Effector memory CD8-positive, alpha-beta T cell (primary cell): Measurements from ENCODE around the gene TUBB3.
"Not testable (repeated sequence)": the region's sequence is repeated elsewhere in the genome, so short reads cannot be mapped to it uniquely, and the experiment has no call there.

ENCODE experiments used
- ATAC-seq: fragments of 150-1000 bp; cut with Tn5 transposase; replicated peaks from 2 replicates; pipeline ENCODE4 v1.10.0; 2021; ENCODE audit warnings: mild to moderate bottlenecking, moderate library complexity
- DNase-seq, 3 experiments: peaks; one replicate each; pipeline ENCODE4 v3.0.0; 2021
- H3K27ac Mint-ChIP-seq, 2 donors: one replicate each; pipeline ENCODE4 v1.8.0; 2022; ENCODE audit warnings: mild to moderate bottlenecking in 2 of 2, mixed read lengths in 2 of 2, moderate library complexity in 2 of 2
- H3K27me3 Mint-ChIP-seq, 2 donors: one replicate each; pipeline ENCODE4 v1.8.0; 2022; ENCODE audit warnings: mixed read lengths in 2 of 2
- H3K36me3 Mint-ChIP-seq: one replicate; pipeline ENCODE4 v1.8.0; 2022; ENCODE audit warnings: mild to moderate bottlenecking, moderate library complexity, mixed read lengths; ENCODE audit not compliant: insufficient read depth
- H3K4me1 Mint-ChIP-seq, 2 donors: one replicate each; pipeline ENCODE4 v1.8.0; 2022; ENCODE audit warnings: low read depth in 2 of 2, mixed read lengths in 2 of 2
- H3K4me3 Mint-ChIP-seq, 2 donors: one replicate each; pipeline ENCODE4 v1.8.0; 2022; ENCODE audit warnings: mild to moderate bottlenecking in 2 of 2, mixed read lengths in 2 of 2, moderate library complexity in 2 of 2
- H3K9me3 Mint-ChIP-seq, 2 donors: one replicate each; pipeline ENCODE4 v1.8.0; 2022; ENCODE audit warnings: mixed read lengths in 2 of 2

TUBB3 gene

GRCh38 chr16:89964201-89964600 lies 41.1 kb downstream of the TUBB3 start:
- peaks cover 0 to 3% of the 10 kb centered on the region in 2 donors for H3K4me1 Mint-ChIP-seq
- no peak overlapping the region for H3K27ac Mint-ChIP-seq
- peaks cover 5% of the 10 kb centered on the region for H3K36me3 Mint-ChIP-seq
- no peak for ATAC-seq
- no peak overlapping the region for H3K4me3 Mint-ChIP-seq
- H3K27me3 Mint-ChIP-seq = no peaks in the 10 kb centered on the region
- H3K9me3 Mint-ChIP-seq = no peaks in the 10 kb centered on the region
- no peak for DNase-seq

GRCh38 chr16:89965447-89966225 lies 42.5 kb downstream of the TUBB3 start:
- peaks cover 2% of the 10 kb centered on the region for H3K36me3 Mint-ChIP-seq
- ATAC-seq = no peak
- DNase-seq = no peak
- no peaks in the 10 kb centered on the region for H3K4me1 Mint-ChIP-seq
- no peaks in the 10 kb centered on the region for H3K27me3 Mint-ChIP-seq
- H3K9me3 Mint-ChIP-seq = no peaks in the 10 kb centered on the region
- H3K4me3 Mint-ChIP-seq = no peak overlapping the region
- no peak overlapping the region for H3K27ac Mint-ChIP-seq

- H3K36me3 Mint-ChIP-seq = peaks cover 6% of the 10 kb centered on the region
- H3K27me3 Mint-ChIP-seq = no peaks in the 10 kb centered on the region
- H3K4me1 Mint-ChIP-seq = peaks cover 0 to 3% of the 10 kb centered on the region in 2 donors
- H3K4me3 Mint-ChIP-seq = no peak overlapping the region
- H3K9me3 Mint-ChIP-seq = no peaks in the 10 kb centered on the region
- DNase-seq = no peak
- H3K27ac Mint-ChIP-seq = no peak overlapping the region
- ATAC-seq = no peak
Observed at GRCh38 chr16:89966756-89967155, 43.6 kb downstream of the TUBB3 start.

- peaks cover 13% of the 10 kb centered on the region for H3K36me3 Mint-ChIP-seq
- H3K4me3 Mint-ChIP-seq, H3K27me3 Mint-ChIP-seq, DNase-seq, H3K4me1 Mint-ChIP-seq, ATAC-seq, H3K27ac Mint-ChIP-seq, H3K9me3 Mint-ChIP-seq: not testable (repeated sequence)
Observed at GRCh38 chr16:89967436-89967835, 44.3 kb downstream of the TUBB3 start.

- not testable (repeated sequence) for ATAC-seq, H3K4me1 Mint-ChIP-seq, H3K27ac Mint-ChIP-seq, H3K27me3 Mint-ChIP-seq, H3K4me3 Mint-ChIP-seq, DNase-seq, H3K9me3 Mint-ChIP-seq
- H3K36me3 Mint-ChIP-seq = peaks cover 19% of the 10 kb centered on the region
Observed at GRCh38 chr16:89968074-89968473, 44.9 kb downstream of the TUBB3 start.

GRCh38 chr16:89969741-89970410 lies 46.7 kb downstream of the TUBB3 start:
- Mint-ChIP-seq H3K27ac (no peak overlapping the region), H3K4me3 (no peak overlapping the region), H3K4me1 (peaks cover 12 to 17% of the 10 kb centered on the region in 2 donors), H3K9me3 (no peaks in the 10 kb centered on the region), H3K27me3 (no peaks in the 10 kb centered on the region), H3K36me3 (peaks cover 19% of the 10 kb centered on the region)
- ATAC-seq = no peak
- no peak for DNase-seq

GRCh38 chr16:89971495-89972243 lies 48.5 kb downstream of the TUBB3 start:
- Mint-ChIP-seq H3K4me3 (peak overlapping the region; percentile 99 to 100), H3K27me3 (no peaks in the 10 kb centered on the region), H3K9me3 (no peaks in the 10 kb centered on the region), H3K27ac (peak overlapping the region; percentile 97 to 98), H3K4me1 (peaks cover 13 to 17% of the 10 kb centered on the region in 2 donors), H3K36me3 (peaks cover 17% of the 10 kb centered on the region)
- ATAC-seq (no peak), DNase-seq (peak in 1 of 3 experiments; percentile 8)

GRCh38 chr16:89972244-89973234 lies 49.4 kb downstream of the TUBB3 start:
- Mint-ChIP-seq H3K27me3 (no peaks in the 10 kb centered on the region), H3K4me3 (peak overlapping the region; percentile 99 to 100), H3K9me3 (no peaks in the 10 kb centered on the region), H3K36me3 (peaks cover 17% of the 10 kb centered on the region), H3K27ac (peak overlapping the region; percentile 97 to 98), H3K4me1 (peaks cover 13 to 17% of the 10 kb centered on the region in 2 donors)
- DNase-seq (peak; percentile 84 to 88 (median 86)), ATAC-seq (peak; percentile 88)

GRCh38 chr16:89973235-89973634 lies 50.1 kb downstream of the TUBB3 start:
- H3K4me3 Mint-ChIP-seq = peak overlapping the region; percentile 99 to 100
- DNase-seq (no peak), ATAC-seq (no peak)
- H3K36me3 Mint-ChIP-seq = peaks cover 17% of the 10 kb centered on the region
- no peaks in the 10 kb centered on the region for H3K27me3 Mint-ChIP-seq
- no peaks in the 10 kb centered on the region for H3K9me3 Mint-ChIP-seq
- H3K4me1 Mint-ChIP-seq = peaks cover 13 to 17% of the 10 kb centered on the region in 2 donors
- peak overlapping the region; percentile 97 to 98 for H3K27ac Mint-ChIP-seq

- H3K9me3 Mint-ChIP-seq = no peaks in the 10 kb centered on the region
- no peak overlapping the region for H3K27ac Mint-ChIP-seq
- ATAC-seq = no peak
- no peaks in the 10 kb centered on the region for H3K27me3 Mint-ChIP-seq
- H3K4me1 Mint-ChIP-seq = peaks cover 14 to 17% of the 10 kb centered on the region in 2 donors
- no peak for DNase-seq
- H3K4me3 Mint-ChIP-seq = peak overlapping the region; percentile 99 to 100
- H3K36me3 Mint-ChIP-seq = peaks cover 18% of the 10 kb centered on the region
Observed at GRCh38 chr16:89973654-89974335, 50.7 kb downstream of the TUBB3 start.

GRCh38 chr16:89974870-89975269 lies 51.7 kb downstream of the TUBB3 start:
- Mint-ChIP-seq H3K36me3 (peaks cover 29% of the 10 kb centered on the region), H3K4me1 (peaks cover 16 to 17% of the 10 kb centered on the region in 2 donors), H3K27me3 (no peaks in the 10 kb centered on the region), H3K27ac (no peak overlapping the region), H3K4me3 (no peak overlapping the region), H3K9me3 (no peaks in the 10 kb centered on the region)
- ATAC-seq (no peak), DNase-seq (no peak)

GRCh38 chr16:89981414-89981813 lies 58.3 kb downstream of the TUBB3 start:
- Mint-ChIP-seq H3K27ac (no peak overlapping the region), H3K4me1 (peaks cover 0 to 3% of the 10 kb centered on the region in 2 donors), H3K27me3 (no peaks in the 10 kb centered on the region), H3K36me3 (peaks cover 69% of the 10 kb centered on the region), H3K4me3 (no peak overlapping the region), H3K9me3 (no peaks in the 10 kb centered on the region)
- ATAC-seq (no peak), DNase-seq (no peak)
